Thymus (tissue), 11 donors: ENCODE results near the gene ZC3H15. TPM values are rescaled to one million over a fixed set of nuclear protein-coding genes. Genes with fewer than 3 reads are reported as not detected.

Experiments
- DNase-seq, 9 donors: peaks; one replicate each; pipeline ENCODE4 v3.0.0-alpha.2; 2013; ENCODE audit warnings: low spot score in 9 of 9, low read depth in 6 of 9, missing footprints in 1 of 9
- H3K27ac ChIP-seq, 2 donors: one replicate each; pipeline ENCODE4 v1.5.1; 2013; ENCODE audit warnings: control low read depth in 1 of 2, low read depth in 1 of 2, low read length in 1 of 2, mild to moderate bottlenecking in 1 of 2, moderate library complexity in 1 of 2
- H3K27me3 ChIP-seq, 2 donors: one replicate each; pipeline ENCODE4 v1.5.1; 2013; ENCODE audit warnings: low read length in 1 of 2; ENCODE audit not compliant: control insufficient read depth in 2 of 2, insufficient read depth in 1 of 2
- H3K36me3 ChIP-seq, 2 donors: one replicate each; pipeline ENCODE4 v1.5.1; 2013; ENCODE audit warnings: low read length in 1 of 2, mild to moderate bottlenecking in 1 of 2, moderate library complexity in 1 of 2; ENCODE audit not compliant: control insufficient read depth in 2 of 2, insufficient read depth in 2 of 2
- H3K4me1 ChIP-seq, 2 donors: one replicate each; pipeline ENCODE4 v1.5.1; 2013; ENCODE audit warnings: low read length in 2 of 2; ENCODE audit not compliant: control insufficient read depth in 2 of 2, insufficient read depth in 2 of 2
- H3K4me3 ChIP-seq, 2 donors: one replicate each; pipeline ENCODE4 v1.5.1; 2013; ENCODE audit warnings: low read length in 2 of 2, control low read depth in 1 of 2, mild to moderate bottlenecking in 1 of 2
- H3K9me3 ChIP-seq, 2 donors: one replicate each; pipeline ENCODE4 v1.5.1; 2013; ENCODE audit warnings: low read length in 1 of 2, mild to moderate bottlenecking in 1 of 2; ENCODE audit not compliant: control insufficient read depth in 2 of 2, insufficient read depth in 1 of 2
- WGBS: extraction: QIAGEN DNeasy Blood & Tissue Kit; methylation state at CpG from one replicate; pipeline ENCODE4 v1.1.7; 2013; 5-methylcytosine and 5-hydroxymethylcytosine counted together
- polyA plus RNA-seq: library from polyadenylated mRNA; stranded (reverse); fragments of 200-250 nt; gene quantifications from one replicate; pipeline ENCODE4 v1.2.3, GENCODE V29; 2013
- total RNA-seq: library from RNA; stranded (reverse); fragments of 120-200 nt; gene quantifications from one replicate; pipeline ENCODE4 v1.2.4, GENCODE V29; 2013
- donor health status: healthy.

Gene ZC3H15
- total and polyA plus RNA-seq, 2 donors = 72.7 to 75.9 TPM

- DNase-seq = no peak
- no peaks in the 10 kb centered on the region for H3K9me3 ChIP-seq
- no peaks in the 10 kb centered on the region for H3K4me1 ChIP-seq
- WGBS = 98% methylated on average over 1 of the region's 1 CpG
- H3K27ac ChIP-seq = no peak overlapping the region
- no peak overlapping the region for H3K4me3 ChIP-seq
- H3K27me3 ChIP-seq = no peaks in the 10 kb centered on the region
- peaks cover 5 to 7% of the 10 kb centered on the region in 2 donors for H3K36me3 ChIP-seq
Measured at GRCh38 chr2:186523791-186524190, 37.7 kb downstream of the ZC3H15 start.

GRCh38 chr2:186526281-186526680 lies 40.2 kb downstream of the ZC3H15 start:
- Histone ChIP-seq H3K4me3 (no peak overlapping the region), H3K27ac (no peak overlapping the region), H3K27me3 (no peaks in the 10 kb centered on the region), H3K4me1 (no peaks in the 10 kb centered on the region), H3K9me3 (no peaks in the 10 kb centered on the region), H3K36me3 (peaks cover under 1% of the 10 kb centered on the region in 2 donors)
- DNase-seq = no peak
- WGBS = 74% methylated on average over 2 of the region's 2 CpGs

- Histone ChIP-seq H3K36me3 (no peaks in the 10 kb centered on the region), H3K4me1 (no peaks in the 10 kb centered on the region), H3K27ac (no peak overlapping the region), H3K4me3 (no peak overlapping the region), H3K27me3 (no peaks in the 10 kb centered on the region), H3K9me3 (no peaks in the 10 kb centered on the region)
- 98% methylated on average over 3 of the region's 3 CpGs for WGBS
- DNase-seq = no peak
Measured at GRCh38 chr2:186530314-186530713, 44.3 kb downstream of the ZC3H15 start.

- Histone ChIP-seq H3K9me3 (no peaks in the 10 kb centered on the region), H3K4me3 (no peak overlapping the region), H3K27me3 (no peaks in the 10 kb centered on the region), H3K4me1 (no peaks in the 10 kb centered on the region), H3K27ac (no peak overlapping the region), H3K36me3 (no peaks in the 10 kb centered on the region)
- DNase-seq = no peak
Measured at GRCh38 chr2:186531257-186531775, 45.3 kb downstream of the ZC3H15 start.

GRCh38 chr2:186532891-186533290 lies 46.8 kb downstream of the ZC3H15 start:
- Histone ChIP-seq H3K27me3 (no peaks in the 10 kb centered on the region), H3K27ac (no peak overlapping the region), H3K4me1 (no peaks in the 10 kb centered on the region), H3K36me3 (no peaks in the 10 kb centered on the region), H3K9me3 (no peaks in the 10 kb centered on the region), H3K4me3 (no peak overlapping the region)
- DNase-seq = no peak
- 96% methylated on average over 1 of the region's 1 CpG for WGBS

GRCh38 chr2:186533717-186534116 lies 47.7 kb downstream of the ZC3H15 start:
- Histone ChIP-seq H3K4me1 (no peaks in the 10 kb centered on the region), H3K4me3 (no peak overlapping the region), H3K27me3 (no peaks in the 10 kb centered on the region), H3K36me3 (no peaks in the 10 kb centered on the region), H3K27ac (no peak overlapping the region), H3K9me3 (no peaks in the 10 kb centered on the region)
- no peak for DNase-seq

GRCh38 chr2:186534406-186534805 lies 48.3 kb downstream of the ZC3H15 start:
- Histone ChIP-seq H3K4me3 (no peak overlapping the region), H3K27ac (no peak overlapping the region), H3K9me3 (no peaks in the 10 kb centered on the region), H3K4me1 (no peaks in the 10 kb centered on the region), H3K36me3 (no peaks in the 10 kb centered on the region), H3K27me3 (no peaks in the 10 kb centered on the region)
- 96% methylated on average over 3 of the region's 3 CpGs for WGBS
- DNase-seq = no peak

- H3K27ac ChIP-seq = no peak overlapping the region
- WGBS = 97% methylated on average over 3 of the region's 3 CpGs
- H3K9me3 ChIP-seq = no peaks in the 10 kb centered on the region
- H3K36me3 ChIP-seq = no peaks in the 10 kb centered on the region
- H3K4me3 ChIP-seq = no peak overlapping the region
- no peak for DNase-seq
- H3K4me1 ChIP-seq = no peaks in the 10 kb centered on the region
- H3K27me3 ChIP-seq = no peaks in the 10 kb centered on the region
Measured at GRCh38 chr2:186535861-186536260, 49.8 kb downstream of the ZC3H15 start.

- DNase-seq = no peak
Measured at GRCh38 chr2:186537019-186537418, 51.0 kb downstream of the ZC3H15 start.

GRCh38 chr2:186540941-186541340 lies 54.9 kb downstream of the ZC3H15 start:
- no peaks in the 10 kb centered on the region for H3K9me3 ChIP-seq
- DNase-seq = no peak
- 96% methylated on average over 4 of the region's 4 CpGs for WGBS
- H3K36me3 ChIP-seq = no peaks in the 10 kb centered on the region
- H3K4me1 ChIP-seq = no peaks in the 10 kb centered on the region
- H3K27me3 ChIP-seq = no peaks in the 10 kb centered on the region
- H3K4me3 ChIP-seq = no peak overlapping the region
- H3K27ac ChIP-seq = peak overlapping the region in 1 of 2 donors; percentile 15

More at GRCh38 chr2:186537019-186537418, 51.0 kb downstream of the ZC3H15 start:
- WGBS = 89% methylated on average over 4 of the region's 4 CpGs
- Histone ChIP-seq H3K4me1 (no peaks in the 10 kb centered on the region), H3K4me3 (no peak overlapping the region), H3K9me3 (no peaks in the 10 kb centered on the region), H3K27me3 (no peaks in the 10 kb centered on the region), H3K36me3 (no peaks in the 10 kb centered on the region), H3K27ac (no peak overlapping the region)
